NCI-H345 treated with DMSO at 0.1 percent for 48 hours (cell line): Measurements from ENCODE around the gene SMC3.

Experiments
- DNase-seq: peaks from one replicate; lab custom pipeline; 2025; ENCODE audit not compliant: unreplicated experiment; lab: John Stamatoyannopoulos, UW

Gene SMC3

DNA sequence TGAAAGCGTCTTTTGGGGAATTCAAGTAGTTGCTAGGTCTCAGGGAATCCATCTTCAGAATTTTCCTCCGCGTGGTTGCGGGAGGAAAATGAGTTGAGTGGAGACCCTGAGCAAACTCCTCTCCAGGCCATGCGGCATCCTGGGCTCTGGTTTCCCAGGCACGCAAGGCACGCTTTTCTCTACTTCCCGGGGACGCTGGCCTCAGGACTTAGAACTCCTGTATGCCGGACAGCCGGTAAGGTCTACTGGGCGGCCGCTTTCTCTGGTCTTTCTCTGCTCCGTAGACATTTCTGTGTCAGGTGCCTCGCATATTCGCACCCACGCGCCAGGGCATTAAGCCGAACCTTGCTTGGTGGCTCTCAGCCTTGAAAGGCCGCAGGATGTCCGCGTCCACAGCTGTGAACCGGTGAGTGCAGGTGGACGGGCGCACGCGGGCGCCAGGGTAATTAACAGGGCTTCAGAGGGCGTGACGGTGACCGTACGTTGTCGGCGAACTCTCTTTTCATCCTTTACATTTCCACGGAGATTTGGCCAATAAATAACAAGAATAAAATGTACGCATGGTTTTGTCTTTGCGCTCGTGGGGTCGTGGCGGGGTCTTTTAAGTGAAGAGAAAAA lies 75.6 kb downstream of the SMC3 start:
- no peak for DNase-seq

DNA sequence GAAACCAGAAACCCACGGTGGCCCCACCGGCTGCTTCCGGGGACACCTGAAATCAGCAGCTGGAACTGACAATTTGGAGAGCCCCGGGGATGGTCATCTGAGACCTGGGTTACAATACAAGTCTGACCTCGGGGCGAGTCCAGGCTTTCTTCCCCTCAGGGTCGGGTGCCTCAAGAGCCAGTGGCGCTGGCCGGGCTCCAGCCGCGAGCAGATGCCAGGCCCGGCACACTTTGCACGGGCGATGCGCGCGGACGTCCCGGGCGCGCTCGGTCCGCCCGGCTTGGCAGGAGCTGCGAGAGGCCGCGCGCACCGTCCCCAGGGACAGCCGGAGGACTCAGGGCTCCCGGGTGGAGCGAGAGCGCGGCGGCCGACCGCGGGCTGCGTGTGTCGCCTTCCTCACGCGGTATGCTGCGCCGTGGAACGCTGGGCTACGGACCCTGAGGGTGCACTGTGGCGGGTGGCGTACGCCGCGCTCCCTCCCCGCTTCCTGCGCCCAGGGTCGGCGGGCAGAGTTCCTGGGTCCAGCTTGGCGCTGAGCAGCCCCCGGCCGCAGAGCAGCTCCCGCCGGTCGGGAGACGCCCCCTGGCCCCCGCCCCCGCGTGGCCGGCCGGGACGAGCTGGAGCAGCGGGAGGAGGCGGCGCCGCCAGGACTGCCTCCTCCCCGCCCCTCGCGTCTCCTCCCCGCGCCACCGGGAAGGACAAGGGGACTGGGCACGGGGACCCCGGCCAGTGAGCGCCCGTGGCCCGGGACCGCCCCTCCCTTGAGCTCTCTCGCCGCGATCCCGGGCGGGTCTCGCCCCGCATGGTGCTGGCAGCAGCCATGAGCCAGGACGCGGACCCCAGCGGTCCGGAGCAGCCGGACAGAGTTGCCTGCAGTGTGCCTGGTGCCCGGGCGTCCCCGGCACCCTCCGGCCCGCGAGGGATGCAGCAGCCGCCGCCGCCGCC lies 76.4 kb downstream of the SMC3 start, which contains the start of gene RBM20:
TSS of gene RBM20 (plus strand) at position 684 of the 945 bp plus-strand sequence. CDS start at position 803, 119 bp downstream.
- no peak for DNase-seq

DNA sequence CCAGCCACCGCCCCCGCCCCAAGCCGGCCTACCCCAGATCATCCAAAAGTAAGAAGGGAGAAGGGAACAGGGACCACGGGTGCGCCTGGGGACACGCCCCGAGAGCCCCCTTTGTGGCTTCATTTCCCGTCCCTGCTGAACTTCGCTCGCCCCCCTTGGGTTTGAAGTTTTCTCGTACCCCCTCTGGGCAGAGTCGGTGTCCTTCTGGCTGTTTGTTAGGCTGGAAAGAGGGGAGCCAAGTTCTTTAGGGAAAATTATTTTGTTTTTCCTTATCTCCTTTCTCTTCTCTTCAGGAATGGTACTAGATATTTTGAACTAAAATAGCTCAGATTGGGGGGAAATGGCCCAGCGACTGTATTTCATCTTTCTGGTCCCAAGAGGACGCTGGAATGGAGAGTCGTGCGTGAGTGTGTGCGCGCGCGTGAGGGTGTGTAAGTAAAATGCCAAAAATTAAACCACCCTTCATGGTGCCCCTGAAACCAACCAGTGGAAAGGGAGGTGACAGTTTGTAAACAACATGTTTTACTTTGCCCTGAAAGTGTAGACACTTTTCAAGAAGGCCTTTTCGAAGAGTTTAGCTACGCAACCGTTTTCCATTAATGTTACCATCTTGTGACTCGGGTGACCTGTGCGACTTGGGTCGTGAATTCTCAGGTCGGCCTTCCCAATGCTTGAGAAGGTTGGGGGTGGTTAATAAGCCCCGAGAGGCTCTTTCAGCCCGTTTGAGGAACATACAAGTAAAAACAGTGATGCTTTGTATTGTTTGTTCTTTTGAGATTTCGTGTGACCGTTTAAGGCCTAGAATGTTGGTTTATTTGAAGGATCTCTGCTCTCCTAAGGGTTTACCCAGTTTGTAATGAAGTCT lies 77.3 kb downstream of the SMC3 start:
- no peak for DNase-seq

DNA sequence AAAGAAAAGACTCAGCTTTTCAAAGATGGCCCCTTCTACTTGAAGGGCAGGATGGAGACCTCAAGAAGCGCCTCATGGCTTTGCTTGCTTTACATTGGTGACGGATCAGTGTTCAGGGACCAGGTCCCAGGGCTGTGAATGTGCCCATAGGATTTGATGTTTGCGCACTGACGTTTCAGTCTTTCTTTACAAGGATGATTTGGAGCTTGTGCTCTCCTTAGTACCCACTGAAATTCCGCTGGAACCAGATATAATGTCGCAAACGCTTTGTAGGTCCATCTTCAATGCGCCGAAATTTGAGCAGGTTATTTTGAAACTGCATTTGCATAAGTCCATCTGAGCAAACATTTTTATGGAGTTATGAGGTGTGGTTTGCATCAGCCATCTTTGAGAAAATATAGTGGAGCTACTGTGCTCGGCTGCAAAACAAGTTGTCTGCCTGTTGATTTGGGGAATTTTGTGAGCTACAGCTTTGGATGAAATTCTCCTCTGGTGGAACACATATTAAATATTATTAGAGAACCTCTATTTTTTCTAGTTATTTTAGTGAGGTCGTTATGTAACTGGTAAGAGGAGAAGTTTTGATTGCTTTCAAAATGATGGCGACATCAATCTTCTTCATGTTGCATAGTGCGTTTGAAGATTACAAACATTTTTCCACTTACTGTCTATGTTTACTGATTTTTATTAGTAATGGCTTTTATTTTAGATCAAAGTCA lies 79.1 kb downstream of the SMC3 start:
- DNase-seq, result no peak

DNA sequence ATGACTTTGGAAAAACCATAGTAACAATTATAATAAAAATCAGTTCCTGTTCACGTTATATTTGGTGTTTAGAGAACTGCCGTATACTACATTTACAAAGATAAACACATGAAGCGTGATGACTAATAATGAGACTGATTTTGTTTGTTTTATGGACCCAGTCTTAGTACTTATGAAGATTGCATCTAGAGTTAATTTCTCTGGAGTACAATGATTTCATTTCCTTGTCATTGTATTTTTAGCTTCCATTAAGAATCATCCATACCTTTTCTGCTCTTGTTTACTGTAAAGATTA lies 79.6 kb downstream of the SMC3 start:
- DNase-seq, result no peak

DNA sequence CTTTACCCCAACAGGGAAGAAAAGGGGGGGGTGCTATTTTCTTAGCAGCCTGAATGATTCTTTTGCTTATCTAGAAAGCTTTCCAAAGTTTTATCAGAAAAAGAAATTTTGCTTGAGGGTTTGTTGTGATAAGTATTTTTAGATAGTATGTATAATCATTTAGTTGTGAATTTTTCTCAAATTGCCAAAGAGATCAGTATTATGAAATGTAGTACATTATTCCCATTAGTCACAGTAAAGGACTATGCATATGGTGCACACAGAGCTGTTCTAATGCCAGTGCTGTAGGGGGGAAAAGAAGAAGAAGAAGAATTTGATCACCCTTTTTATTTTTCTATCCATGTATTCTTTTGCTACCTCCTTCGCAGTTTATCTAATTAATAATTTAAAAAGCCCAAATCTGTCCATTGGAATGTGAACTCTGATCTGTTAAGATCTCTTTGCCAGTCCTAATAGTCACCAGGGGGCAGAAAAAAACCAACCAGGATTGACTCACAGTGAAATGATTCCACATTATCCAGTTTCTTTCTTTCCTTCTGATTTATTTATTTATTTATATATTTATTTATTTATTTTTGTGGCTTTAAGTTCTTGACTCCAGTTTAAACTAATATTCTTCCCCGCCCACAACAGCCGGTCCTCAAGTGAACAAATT lies 81.3 kb downstream of the SMC3 start:
- DNase-seq, result no peak

DNA sequence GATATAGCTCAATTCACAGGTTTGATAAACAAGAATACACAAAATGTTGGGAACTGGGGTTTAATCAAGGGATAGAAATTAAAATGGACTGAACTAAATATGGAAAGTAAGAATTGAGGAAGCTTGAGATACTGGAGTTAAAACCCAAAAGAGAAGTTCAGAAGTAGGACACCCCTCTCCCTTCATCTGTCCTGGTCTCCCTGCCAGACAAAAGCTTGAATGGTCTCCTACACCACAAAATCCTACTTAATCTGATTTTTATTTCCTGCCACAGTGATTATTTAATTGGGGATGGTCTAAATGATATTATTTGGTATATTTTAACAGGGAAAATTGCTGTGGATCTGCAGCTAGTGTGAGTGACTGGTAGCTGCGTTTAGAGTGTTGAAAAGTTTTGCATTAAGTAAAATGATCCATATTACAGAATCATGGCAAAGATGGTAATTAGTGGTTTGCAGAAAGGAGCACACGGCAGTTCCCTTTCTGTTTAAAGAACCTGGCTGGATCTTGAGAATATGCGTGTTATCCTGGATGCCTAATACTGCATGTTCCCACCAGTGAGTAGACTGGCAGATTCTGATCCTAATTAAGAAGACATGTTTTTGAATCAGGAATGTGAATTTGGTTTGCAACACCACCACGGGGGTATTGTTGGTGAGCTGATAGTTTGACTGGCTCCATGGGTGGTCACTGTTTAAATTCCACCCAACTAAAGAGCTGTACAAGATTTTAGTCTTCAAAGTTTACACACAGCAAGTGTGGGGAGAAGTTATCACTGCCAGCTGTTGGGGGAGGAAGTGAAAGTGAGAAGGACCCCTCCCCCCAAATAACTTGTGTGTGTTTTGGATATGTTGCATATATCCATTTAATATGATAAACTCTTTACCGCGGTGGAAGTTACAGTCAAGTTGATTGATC lies 82.1 kb downstream of the SMC3 start:
- DNase-seq, result no peak

DNA sequence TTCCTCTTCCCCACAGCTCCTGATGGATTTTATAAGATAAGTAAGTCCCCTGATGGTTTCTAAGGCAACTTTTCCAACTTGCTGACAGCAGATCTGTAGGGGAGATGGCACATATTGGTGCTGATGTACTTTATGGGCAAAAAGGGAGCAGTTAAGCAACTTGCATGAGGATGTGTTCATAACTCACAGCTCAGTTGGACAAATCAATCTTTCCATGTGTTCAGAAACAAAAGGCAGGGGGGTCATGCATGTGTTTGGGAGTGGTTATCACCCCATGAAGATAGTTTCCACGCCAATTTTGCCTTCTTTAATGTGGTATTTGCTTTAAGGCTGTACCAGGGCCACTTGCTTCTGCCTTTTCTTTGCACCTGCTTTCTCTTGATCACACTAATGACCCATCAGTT lies 82.8 kb downstream of the SMC3 start:
- no peak for DNase-seq

DNA sequence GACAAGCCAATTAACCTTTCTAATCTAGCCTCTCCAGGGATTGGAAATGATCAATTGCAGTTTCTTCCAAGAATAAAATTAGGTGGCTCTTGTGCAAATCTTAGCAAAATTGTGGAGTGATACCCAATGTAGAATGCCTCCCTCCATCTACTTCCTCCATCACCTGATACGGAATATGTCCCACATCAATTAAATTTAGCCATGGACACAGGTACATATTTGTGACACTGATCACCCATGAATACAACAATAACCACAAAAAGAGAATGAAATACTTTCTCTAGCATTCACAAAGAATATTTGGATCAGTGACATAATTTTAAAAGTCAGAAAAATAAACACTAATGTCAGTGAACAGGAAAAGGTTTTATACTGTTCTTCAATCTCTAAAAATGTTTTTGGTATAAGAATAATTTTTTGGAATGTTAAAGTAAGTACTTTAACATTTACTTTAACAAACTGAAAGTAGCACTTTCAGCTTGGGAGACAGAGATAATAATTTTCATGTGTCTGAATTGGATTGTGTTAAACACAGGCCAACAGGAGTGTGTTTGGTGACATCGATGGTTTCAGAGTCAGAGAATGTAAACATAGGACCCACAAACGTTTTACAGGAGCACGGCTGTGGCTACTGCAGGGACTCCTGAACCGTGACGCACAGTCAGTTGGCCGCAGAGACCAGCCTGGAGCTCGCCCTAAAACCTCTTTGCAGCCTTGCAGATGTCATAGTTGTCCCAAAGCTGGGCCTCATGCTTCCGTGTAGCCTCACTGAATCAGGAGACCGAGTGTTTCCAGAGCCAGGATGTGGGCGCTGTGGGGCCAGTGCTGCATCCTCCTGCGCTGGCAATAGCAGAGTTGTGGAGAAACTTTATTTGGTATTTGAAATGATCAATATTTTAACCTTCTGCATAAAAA lies 83.8 kb downstream of the SMC3 start:
- no peak for DNase-seq

DNA sequence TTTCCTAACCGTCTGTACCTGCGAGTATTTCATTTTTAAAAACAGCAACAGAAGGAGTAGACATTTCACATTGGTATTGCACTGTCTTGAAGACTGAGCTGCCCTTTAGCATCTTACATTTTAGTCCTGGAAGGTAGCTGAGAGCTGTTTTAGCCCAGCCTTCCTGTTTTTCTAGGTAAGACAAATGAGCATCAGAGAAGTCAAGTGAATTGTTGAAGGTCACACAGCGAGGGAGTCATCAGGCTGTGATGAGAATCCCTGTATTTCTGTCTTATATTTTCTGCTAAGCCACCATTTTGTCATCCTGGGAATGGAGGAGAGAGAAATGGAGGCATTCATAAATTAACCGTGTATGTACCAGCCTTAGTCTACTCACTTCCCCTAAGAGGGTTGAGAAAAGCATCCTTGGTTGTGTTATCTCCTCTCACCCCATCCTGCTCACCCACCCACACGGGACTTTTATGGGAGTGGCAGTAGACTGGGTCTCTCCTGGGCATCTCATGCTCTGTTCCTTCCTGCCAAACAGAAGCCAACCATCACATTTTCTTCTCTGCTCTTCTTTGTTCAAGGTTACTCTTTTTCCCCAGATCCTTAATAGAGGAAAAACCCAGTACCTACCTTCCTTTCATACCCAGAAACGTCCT lies 85.1 kb downstream of the SMC3 start:
- no peak for DNase-seq
